ENCODE results near the gene SPACA7.

SPACA7 gene

DNA sequence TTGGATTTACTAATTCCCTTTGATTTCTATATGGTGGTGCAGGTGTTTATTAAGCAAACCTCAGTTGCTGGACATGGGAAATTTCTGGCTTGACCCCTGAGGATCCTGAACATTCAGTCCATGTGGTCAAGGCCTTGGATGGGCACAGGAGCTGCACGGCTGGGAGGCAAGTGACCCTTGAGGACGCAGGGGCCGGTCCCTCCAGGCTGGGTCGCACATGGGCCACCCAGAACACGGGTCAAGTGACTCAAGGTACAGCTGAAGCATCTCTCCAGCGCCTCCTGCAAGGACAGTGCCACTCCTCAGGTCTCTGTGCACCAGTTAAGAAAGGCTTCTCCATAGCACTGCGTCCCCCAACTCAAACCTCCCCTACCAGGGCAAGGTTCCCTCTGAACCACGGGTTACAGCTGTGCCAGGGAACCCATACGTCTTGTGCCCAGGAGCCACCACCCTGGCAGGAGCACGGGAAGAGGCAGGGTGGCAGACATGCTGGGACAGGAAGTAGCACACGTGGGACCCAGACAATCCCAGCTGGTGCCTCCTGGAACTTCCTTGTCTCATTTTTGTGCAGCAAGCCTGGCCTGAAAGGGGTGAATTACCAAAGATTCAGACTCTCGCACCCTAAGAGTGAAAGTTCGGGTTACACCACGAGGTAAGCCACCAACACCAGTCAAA lies 93.1 kb downstream of the SPACA7 start:
- no peak for DNase-seq

DNA sequence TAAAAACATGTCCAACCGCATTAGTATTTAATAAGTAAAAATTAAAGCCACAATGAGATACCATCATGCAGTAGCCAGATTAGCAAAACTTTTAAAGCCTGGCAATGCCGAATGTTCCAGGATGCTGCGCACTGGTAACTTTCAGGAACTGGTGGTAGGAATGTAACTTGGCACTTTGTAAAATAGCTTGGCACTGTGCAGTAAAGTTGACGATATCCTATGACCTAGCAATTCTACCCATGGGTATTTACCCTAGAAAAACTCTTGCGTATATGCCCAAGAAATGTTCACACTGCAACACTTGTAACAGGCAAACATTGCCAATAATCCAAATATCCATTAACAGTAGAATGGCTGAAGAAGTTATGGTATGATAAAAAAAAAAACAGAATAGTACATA lies 97.7 kb downstream of the SPACA7 start:
- DNase-seq, result no peak

DNA sequence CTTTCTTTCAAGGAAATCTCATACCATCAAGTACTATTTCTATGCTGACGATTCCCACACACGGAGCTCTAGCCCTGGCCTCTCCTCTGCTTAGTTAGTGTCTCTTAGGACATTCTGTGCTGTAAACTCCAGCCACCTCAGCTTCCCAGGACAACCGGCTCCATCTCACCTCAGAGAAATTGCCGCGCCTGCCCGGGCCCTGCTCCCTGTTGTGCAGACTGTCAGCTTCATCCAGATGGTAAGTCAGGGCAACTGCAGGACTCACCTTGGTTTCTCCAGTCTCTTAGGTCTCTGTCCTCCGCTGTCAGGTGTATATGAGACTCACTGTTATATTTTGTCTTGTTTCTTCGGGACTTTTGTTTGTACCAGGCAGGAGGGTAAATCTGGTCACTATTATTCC lies 98.7 kb downstream of the SPACA7 start:
- no peak for DNase-seq

DNA sequence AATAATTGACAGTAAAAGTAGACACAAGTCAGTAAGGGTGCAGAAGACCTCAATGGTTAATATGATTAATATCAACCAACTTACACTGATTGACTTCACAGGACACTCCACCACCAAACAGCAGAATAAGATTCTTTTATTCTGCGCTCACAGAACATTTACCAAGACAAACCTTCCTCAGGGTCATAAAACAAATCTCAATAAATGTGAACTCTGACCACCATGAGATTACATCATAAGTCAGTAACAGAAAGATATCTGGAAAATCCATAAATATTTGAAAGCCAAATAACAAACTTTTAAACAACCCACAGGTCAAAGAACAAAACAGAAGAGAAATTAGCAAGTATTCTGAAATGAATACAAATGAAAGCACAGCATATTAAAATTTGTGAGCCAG lies 99.7 kb downstream of the SPACA7 start:
- DNase-seq, result no peak

DNA sequence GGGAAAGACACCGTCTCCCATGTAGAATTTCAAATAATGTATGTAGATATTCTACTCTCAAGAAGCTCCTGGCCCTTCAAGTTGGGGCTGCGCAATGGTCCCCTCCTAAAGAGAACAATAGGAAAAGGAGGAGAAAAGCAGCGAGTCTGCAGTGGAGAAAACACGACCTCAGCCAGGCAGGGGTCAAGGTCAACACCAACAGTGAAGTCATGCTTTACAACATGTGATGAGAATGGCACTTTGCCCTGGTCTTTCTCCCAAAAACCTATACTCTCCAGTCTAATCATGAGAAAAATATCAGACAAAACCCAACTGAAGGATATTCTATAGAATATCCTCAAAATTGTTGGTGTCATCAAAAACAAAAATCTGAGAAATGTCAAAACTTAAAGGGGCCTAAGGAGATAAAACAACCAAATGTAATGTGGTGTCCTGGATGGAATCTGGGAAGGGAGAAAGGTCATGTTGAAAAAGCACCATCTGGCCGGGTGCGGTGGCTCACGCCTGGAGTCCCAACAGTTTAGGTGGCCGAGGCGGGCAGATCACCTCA lies 101.0 kb downstream of the SPACA7 start:
- DNase-seq, result no peak

DNA sequence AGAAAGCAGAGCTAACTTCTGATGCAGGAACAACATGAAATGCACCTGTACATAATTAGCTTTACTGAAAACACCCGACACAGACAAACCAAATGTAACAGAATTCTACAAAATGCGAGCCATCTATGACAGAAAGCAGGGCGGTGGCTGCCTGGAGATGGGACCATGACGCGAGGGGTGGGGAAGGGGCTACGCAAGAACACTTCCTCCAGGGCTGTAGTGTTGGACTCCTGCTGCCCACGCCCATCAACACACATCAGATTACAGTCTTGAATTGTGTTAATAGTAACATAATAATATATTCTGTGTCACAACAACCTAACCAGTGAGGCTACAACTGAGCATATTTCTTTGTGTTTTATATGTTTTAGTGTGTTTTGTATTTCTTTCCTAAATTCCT lies 103.2 kb downstream of the SPACA7 start:
- DNase-seq, result no peak

DNA sequence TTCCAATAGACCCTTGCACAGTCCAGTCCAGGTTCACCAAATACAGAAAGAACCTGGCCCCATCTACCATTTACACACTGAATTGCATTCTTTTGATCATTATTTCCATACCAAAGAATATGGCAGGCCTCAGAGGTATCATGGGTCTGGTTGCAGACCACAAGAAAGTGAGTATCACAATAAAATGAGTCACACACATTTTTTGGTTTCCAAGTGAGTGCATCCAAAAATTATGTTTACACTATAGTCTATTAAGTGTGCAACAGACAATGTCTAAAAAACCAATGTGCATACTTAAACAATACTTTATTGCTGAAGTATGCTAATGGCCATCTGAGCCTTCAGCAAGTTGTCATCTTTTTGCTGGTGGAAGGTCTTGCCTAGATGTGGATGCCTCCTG lies 105.3 kb downstream of the SPACA7 start:
- no peak for DNase-seq

DNA sequence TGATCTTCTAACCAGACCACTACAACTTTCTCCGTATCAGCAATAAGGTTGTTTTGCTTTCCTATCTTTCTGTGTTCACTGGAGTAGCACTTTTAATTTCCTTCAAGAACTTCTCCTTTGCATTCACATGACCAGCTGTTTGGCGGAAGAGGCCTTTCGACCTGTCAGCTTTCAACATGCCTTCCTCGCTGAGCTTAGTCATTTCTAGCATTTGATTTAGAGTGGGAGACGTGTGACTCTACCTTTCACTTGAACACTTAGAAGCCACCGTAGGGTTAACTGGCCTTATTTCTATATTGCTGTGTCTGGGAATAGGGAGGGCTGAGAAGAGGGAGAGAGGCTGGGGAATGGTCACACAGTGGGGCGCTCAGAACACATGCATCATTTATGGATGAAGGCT lies 107.1 kb downstream of the SPACA7 start:
- no peak for DNase-seq
